GM12874 (cell line): ENCODE measurements around the gene STAG2.

Experiments
- CTCF ChIP-seq: IDR thresholded peaks from 2 replicates; pipeline ENCODE4 v1.5.1; 2011; ENCODE audit warnings: low read depth, mild to moderate bottlenecking, control low read depth, low read length, moderate library complexity; ENCODE audit not compliant: insufficient read depth

Gene STAG2

GRCh38 chrX:123961268-123962005 lies at the start of gene STAG2:
TSS of gene STAG2 (plus strand) at chrX:123961706. CDS start at chrX:124022628, 60,922 bp downstream.
- no peak for TF ChIP-seq CTCF

DNA sequence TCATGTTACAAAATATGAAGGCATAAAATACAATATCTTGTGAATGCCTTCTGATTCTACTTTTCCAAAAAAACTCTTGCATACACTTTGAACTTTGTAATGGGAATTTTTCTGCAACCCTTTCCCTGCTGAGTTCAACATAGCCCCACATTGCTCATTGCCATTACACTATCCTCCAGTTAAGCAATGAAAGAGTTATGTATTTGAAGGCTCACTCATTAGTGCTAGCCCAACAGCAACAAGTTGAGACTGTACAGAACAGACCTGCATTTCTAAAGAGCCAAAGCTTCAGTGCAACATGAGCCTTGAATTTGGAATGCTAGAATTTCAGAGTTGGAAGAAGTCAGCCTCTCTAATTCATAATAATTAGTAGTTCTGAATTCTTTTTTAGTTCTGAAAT lies 44.4 kb upstream of the STAG2 start:
- no peak for TF ChIP-seq CTCF

- no peak for TF ChIP-seq CTCF
These were observed 43.3 kb upstream of the STAG2 start for GRCh38 chrX:123918106-123918721.

GRCh38 chrX:123920105-123920785 lies 41.3 kb upstream of the STAG2 start:
- TF ChIP-seq CTCF, result no peak

DNA sequence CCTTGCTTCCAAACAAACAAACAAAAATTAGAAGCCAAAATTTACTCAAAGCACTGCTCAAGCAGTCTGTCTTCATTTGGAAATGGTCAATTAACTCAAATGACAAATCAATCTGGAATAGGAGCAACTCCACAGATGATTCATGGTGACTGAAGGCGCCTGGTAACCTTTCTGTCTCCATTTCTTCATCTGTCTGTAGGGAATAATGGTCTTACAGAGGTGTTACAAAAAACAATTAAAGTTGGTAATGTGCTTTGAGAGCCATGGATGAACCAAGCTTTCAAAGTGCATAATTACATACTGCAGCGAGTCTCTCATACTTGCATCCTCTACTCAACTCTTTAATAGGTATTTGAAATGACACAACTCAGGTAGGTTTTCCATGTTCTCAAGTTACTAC lies 38.3 kb upstream of the STAG2 start:
- TF ChIP-seq CTCF, result no peak

DNA sequence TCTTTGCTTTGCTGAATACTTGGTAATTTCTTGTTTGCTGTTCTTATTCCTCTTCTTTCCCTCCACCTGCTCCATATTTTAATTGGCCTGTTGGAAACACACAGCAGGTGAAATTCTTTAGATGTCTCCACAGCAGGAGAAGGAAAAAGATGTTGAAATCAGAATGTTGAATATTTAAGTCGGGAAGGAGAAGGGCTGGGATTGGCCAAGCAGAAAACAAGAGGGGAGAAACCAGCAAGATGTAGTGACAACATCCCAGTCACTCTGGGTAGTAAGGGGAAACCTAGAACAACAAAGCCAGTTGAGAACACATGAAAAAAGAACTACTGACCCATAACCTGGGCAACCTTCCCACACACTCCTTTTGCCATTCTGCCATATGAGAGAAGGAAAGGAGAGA lies 37.3 kb upstream of the STAG2 start:
- no peak for TF ChIP-seq CTCF

DNA sequence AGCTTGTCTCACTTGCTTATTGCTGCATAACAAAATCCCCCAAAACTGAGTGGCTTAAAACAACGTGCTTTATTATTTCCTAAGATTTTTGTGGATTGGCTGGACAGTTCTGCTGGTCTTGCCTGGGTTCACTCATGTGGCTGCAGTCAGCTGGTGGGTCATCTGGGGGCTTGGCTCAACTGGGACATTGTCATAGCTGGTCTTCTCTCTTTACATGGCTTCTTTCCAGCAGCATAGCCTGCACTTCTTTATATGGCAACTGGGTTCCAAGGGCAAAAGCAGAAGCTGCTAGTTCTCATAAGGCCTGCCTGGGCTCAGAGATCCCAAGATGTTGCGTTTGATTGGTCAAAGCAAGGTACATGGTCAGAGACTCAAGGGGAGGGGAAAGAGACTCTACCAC lies 33.7 kb upstream of the STAG2 start:
- no peak for TF ChIP-seq CTCF
